Peyer's patch (tissue), 4 donors: ENCODE data around the gene ENSA.
"Not testable (repeated sequence)": the region's sequence is repeated elsewhere in the genome, so short reads cannot be mapped to it uniquely, and the experiment has no call there.

Source experiments
- POLR2A ChIP-seq, 2 donors: fragments of 450-650 bp; IDR thresholded peaks; one replicate each; pipeline ENCODE4 v1.5.1; 2017; ENCODE audit warnings: antibody characterized with exemption in 2 of 2, mild to moderate bottlenecking in 2 of 2, moderate library complexity in 2 of 2
- TF ChIP-seq, protein P1 (sequence below), 6 experiments: fragments of 450-650 bp in 4 of 6; fragments of 200-600 bp in 2 of 6; sonication (generic) in 1 of 6; IDR thresholded peaks; one replicate each; pipeline ENCODE4 v1.5.1; 2017 to 2019; ENCODE audit warnings: antibody characterized with exemption in 6 of 6, mild to moderate bottlenecking in 3 of 6, moderate library complexity in 1 of 6

DNA sequence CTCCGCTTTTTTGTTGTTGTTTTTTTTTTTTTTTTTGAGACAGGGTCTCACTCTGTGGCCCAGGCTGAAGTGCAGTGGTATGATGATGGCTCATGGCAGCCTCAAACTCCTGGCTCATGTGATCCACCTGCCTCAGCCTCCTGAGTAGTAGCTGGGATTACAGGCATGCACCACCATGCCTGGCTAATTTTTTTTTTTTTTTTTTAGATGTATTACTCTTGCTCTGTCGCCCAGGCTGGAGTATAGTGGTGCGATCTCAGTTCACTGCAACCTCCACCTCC is 24.0 kb downstream of the ENSA start:
- TF ChIP-seq, protein P1, sequence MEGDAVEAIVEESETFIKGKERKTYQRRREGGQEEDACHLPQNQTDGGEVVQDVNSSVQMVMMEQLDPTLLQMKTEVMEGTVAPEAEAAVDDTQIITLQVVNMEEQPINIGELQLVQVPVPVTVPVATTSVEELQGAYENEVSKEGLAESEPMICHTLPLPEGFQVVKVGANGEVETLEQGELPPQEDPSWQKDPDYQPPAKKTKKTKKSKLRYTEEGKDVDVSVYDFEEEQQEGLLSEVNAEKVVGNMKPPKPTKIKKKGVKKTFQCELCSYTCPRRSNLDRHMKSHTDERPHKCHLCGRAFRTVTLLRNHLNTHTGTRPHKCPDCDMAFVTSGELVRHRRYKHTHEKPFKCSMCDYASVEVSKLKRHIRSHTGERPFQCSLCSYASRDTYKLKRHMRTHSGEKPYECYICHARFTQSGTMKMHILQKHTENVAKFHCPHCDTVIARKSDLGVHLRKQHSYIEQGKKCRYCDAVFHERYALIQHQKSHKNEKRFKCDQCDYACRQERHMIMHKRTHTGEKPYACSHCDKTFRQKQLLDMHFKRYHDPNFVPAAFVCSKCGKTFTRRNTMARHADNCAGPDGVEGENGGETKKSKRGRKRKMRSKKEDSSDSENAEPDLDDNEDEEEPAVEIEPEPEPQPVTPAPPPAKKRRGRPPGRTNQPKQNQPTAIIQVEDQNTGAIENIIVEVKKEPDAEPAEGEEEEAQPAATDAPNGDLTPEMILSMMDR (IDR thresholded peaks at IDR 0.05): not testable (repeated sequence)
- TF ChIP-seq POLR2A (IDR thresholded peaks at IDR 0.05): not testable (repeated sequence)
